ENCODE data around the gene LRPAP1.

DNA sequence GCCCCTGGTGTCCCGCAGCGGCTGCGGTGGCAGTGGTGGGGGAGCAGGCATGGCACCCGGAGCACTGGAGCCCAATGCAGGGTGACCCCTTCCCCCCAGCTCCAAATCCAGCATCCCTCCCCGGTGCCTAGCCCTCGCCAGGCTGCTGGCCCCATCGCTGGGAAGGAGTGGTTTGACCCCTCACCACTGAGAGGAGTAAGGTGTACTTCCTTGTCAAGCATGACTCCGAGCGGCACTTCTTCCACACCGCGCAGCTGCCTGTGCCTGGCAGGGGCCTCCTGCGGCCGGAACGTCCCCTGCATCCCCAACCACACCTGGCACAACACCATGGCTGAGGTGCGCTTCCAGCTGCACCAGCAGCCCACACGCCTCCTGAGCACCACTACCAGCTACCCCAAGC is 27.0 kb downstream of the LRPAP1 start:
- TF ChIP-seq RAD21 (IDR thresholded peaks at IDR 0.05; ENCODE audit: low read depth): no peak
- TF ChIP-seq SRF (IDR thresholded peaks at IDR 0.05; ENCODE audit: low read depth): no peak
- TF ChIP-seq ZFX (IDR thresholded peaks at IDR 0.05): no peak
- TF ChIP-seq, protein P1, sequence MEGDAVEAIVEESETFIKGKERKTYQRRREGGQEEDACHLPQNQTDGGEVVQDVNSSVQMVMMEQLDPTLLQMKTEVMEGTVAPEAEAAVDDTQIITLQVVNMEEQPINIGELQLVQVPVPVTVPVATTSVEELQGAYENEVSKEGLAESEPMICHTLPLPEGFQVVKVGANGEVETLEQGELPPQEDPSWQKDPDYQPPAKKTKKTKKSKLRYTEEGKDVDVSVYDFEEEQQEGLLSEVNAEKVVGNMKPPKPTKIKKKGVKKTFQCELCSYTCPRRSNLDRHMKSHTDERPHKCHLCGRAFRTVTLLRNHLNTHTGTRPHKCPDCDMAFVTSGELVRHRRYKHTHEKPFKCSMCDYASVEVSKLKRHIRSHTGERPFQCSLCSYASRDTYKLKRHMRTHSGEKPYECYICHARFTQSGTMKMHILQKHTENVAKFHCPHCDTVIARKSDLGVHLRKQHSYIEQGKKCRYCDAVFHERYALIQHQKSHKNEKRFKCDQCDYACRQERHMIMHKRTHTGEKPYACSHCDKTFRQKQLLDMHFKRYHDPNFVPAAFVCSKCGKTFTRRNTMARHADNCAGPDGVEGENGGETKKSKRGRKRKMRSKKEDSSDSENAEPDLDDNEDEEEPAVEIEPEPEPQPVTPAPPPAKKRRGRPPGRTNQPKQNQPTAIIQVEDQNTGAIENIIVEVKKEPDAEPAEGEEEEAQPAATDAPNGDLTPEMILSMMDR (IDR thresholded peaks at IDR 0.05 in 2 of 3, conservative IDR thresholded peaks at IDR 0.05 in 1 of 3; ENCODE audit: borderline replicate concordance in 1 of 3, insufficient read depth in 1 of 3, low read depth in 2 of 3, low read length in 2 of 3): no peak
- no peak for TF ChIP-seq POLR2A (IDR thresholded peaks at IDR 0.05; ENCODE audit: borderline replicate concordance, extremely low read depth, insufficient read depth, insufficient read length)
- no peak for TF ChIP-seq EZH2 (IDR thresholded peaks at IDR 0.05)
- TF ChIP-seq EGR1 (IDR thresholded peaks at IDR 0.05; ENCODE audit: low read depth): no peak

All from HCT116 (cell line).